Measurements from ENCODE around the gene STAC3.

Gene STAC3

GRCh38 chr12:57235017-57235727 lies 15.8 kb downstream of the STAC3 start:
- no peak overlapping the region for H3K4me3 ChIP-seq (replicated peaks; ENCODE audit: low read depth, low read length)
- no peak for DNase-seq (ENCODE audit: extremely low read depth, low read depth)
- peak; percentile 10 for TF ChIP-seq CTCF (IDR thresholded peaks at IDR 0.05; ENCODE audit: low read depth, low read length, missing control alignments)

- no peak for TF ChIP-seq CTCF (IDR thresholded peaks at IDR 0.05; ENCODE audit: low read depth, low read length, missing control alignments)
- no peak overlapping the region for H3K4me3 ChIP-seq (replicated peaks; ENCODE audit: low read depth, low read length)
- DNase-seq (ENCODE audit: extremely low read depth, low read depth), result no peak
These were observed 16.4 kb downstream of the STAC3 start for GRCh38 chr12:57234571-57235016.

DNA sequence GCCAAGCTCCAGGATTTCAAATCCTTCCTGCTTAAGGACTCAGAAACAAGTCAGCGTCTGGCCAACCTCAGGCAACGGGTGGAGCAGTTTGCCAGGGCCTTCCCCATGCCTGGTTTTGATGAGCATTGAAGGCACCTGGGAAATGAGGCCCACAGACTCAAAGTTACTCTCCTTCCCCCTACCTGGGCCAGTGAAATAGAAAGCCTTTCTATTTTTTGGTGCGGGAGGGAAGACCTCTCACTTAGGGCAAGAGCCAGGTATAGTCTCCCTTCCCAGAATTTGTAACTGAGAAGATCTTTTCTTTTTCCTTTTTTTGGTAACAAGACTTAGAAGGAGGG lies 16.8 kb downstream of the STAC3 start:
- no peak overlapping the region for H3K4me3 ChIP-seq (replicated peaks; ENCODE audit: low read depth, low read length)
- TF ChIP-seq CTCF (IDR thresholded peaks at IDR 0.05; ENCODE audit: low read depth, low read length, missing control alignments), result no peak

DNA sequence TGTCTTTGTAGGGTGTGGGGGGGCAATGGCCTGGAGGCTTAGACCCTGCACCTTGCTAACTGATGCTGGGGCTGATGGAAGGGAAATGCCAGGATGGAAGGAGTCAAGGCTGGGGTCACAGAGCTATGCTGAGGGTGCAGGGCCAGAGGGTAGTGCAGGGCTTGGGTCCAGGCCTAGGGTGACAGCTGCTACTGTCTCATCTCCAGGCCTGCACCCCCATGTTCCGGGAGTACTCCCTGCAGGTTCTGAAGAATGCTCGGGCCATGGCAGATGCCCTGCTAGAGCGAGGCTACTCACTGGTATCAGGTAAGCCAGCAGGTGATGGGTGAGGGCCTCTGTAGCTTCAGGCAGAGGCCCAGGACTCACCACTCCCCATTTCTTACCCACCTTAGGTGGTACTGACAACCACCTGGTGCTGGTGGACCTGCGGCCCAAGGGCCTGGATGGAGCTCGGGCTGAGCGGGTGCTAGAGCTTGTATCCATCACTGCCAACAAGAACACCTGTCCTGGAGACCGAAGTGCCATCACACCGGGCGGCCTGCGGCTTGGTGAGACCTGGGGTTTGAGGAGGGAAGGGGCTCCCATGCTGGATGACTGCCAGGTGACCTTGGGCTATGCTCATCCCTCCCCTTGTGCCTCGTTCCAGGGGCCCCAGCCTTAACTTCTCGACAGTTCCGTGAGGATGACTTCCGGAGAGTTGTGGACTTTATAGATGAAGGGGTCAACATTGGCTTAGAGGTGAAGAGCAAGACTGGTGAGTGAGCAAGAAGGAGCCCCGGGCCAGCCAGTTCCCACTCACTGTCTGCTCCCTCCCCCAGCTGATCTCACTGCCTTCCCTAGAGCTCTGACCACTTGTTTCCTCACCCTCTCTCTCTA lies 17.4 kb downstream of the STAC3 start:
- no peak for TF ChIP-seq CTCF (IDR thresholded peaks at IDR 0.05; ENCODE audit: low read depth, low read length, missing control alignments)
- no peak overlapping the region for H3K4me3 ChIP-seq (replicated peaks; ENCODE audit: low read depth, low read length)
- DNase-seq (ENCODE audit: extremely low read depth, low read depth), result no peak

More for the DNA sequence above, 16.8 kb downstream of the STAC3 start:
- no peak for DNase-seq (ENCODE audit: extremely low read depth, low read depth)

- H3K4me3 ChIP-seq (replicated peaks; ENCODE audit: low read depth, low read length), result no peak overlapping the region
- no peak for DNase-seq (ENCODE audit: extremely low read depth, low read depth)
- TF ChIP-seq CTCF (IDR thresholded peaks at IDR 0.05; ENCODE audit: low read depth, low read length, missing control alignments), result no peak
These were observed 18.7 kb downstream of the STAC3 start for GRCh38 chr12:57232156-57232756.

DNA sequence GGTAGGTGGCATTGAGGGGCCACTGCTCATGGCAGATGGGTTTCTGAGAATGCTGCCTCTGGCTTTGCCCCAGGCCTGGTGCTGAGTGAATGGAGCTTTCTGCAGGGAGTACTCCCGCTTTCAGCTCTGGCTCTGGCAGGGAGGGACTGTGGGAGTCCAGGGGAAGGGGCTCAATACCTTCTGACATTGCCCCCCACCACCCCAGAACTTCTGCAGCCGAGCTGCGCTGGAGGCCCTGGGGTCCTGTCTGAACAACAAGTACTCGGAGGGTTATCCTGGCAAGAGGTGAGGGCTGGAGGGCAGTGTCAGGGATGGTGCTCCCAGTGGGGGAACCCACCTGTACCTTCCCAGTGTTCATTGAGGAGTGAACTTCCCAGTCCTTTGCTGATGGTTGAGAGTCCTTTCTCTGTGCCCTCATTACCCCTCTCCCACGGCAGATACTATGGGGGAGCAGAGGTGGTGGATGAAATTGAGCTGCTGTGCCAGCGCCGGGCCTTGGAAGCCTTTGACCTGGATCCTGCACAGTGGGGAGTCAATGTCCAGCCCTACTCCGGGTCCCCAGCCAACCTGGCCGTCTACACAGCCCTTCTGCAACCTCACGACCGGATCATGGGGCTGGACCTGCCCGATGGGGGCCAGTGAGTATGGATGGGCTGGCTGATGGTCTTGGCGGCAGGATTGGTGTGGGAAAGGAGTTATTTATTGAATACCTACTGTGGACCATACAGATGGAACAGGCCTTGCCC lies 19.5 kb downstream of the STAC3 start:
- TF ChIP-seq CTCF (IDR thresholded peaks at IDR 0.05; ENCODE audit: low read depth, low read length, missing control alignments), result no peak
- peak overlapping the region; percentile 99 for H3K4me3 ChIP-seq (replicated peaks; ENCODE audit: low read depth, low read length)

More for the DNA sequence above, 19.5 kb downstream of the STAC3 start:
- no peak for DNase-seq (ENCODE audit: extremely low read depth, low read depth)

All from HFF-Myc (cell line).